GM23248 (cell line): Measurements from ENCODE around the gene UBE2D1. TPM values are rescaled to one million over a fixed set of nuclear protein-coding genes. Genes with fewer than 3 reads are reported as not detected.
"Not testable (repeated sequence)": the region's sequence is repeated elsewhere in the genome, so short reads cannot be mapped to it uniquely, and the experiment has no call there.

Experiments
- DNase-seq: peaks from one replicate; pipeline ENCODE4 v3.0.0-alpha.2; 2015
- H2AFZ ChIP-seq: fragments of 200-600 bp; sonication (generic); 2 replicates; pipeline ENCODE4 v1.6.1; 2016; ENCODE audit warnings: antibody characterized with exemption
- H3F3A ChIP-seq: fragments of 200-600 bp; sonication (generic); 2 replicates; pipeline ENCODE4 v1.6.1; 2016; ENCODE audit warnings: mild to moderate bottlenecking, antibody characterized with exemption, mixed run types; ENCODE audit not compliant: insufficient read depth
- H3K27ac ChIP-seq: fragments of 200-600 bp; sonication (generic); 2 replicates; pipeline ENCODE4 v1.5.1; 2016; ENCODE audit warnings: mild to moderate bottlenecking
- H3K27me3 ChIP-seq: fragments of 200-600 bp; sonication (generic); replicated peaks from 2 replicates; pipeline ENCODE4 v1.6.1; 2016; ENCODE audit warnings: mild to moderate bottlenecking; ENCODE audit not compliant: insufficient read depth
- H3K36me3 ChIP-seq: fragments of 200-600 bp; sonication (generic); 2 replicates; pipeline ENCODE4 v1.6.1; 2016; ENCODE audit warnings: low read depth, mild to moderate bottlenecking
- H3K4me1 ChIP-seq: fragments of 200-600 bp; sonication (generic); 2 replicates; pipeline ENCODE4 v1.6.1; 2016; ENCODE audit warnings: mild to moderate bottlenecking; ENCODE audit not compliant: insufficient read depth
- H3K4me2 ChIP-seq: fragments of 200-600 bp; sonication (generic); one replicate; pipeline ENCODE4 v1.6.1; 2016; ENCODE audit warnings: mild to moderate bottlenecking; ENCODE audit not compliant: unreplicated experiment
- H3K4me3 ChIP-seq: fragments of 200-600 bp; sonication (generic); 2 replicates; pipeline ENCODE4 v1.5.1; 2016; ENCODE audit warnings: mild to moderate bottlenecking
- H3K79me2 ChIP-seq: fragments of 200-600 bp; sonication (generic); 2 replicates; pipeline ENCODE4 v1.6.1; 2016; ENCODE audit warnings: mild to moderate bottlenecking; ENCODE audit not compliant: insufficient read depth
- H3K9ac ChIP-seq: fragments of 200-600 bp; sonication (generic); 2 replicates; pipeline ENCODE4 v1.6.1; 2016; ENCODE audit warnings: mild to moderate bottlenecking
- H3K9me2 ChIP-seq: fragments of 200-600 bp; sonication (generic); 2 replicates; pipeline ENCODE4 v1.6.1; 2016; ENCODE audit warnings: mixed run types, mild to moderate bottlenecking, moderate library complexity; ENCODE audit not compliant: insufficient read depth
- H3K9me3 ChIP-seq: fragments of 200-600 bp; sonication (generic); one replicate; pipeline ENCODE4 v1.6.1; 2017; ENCODE audit warnings: low read depth
- H4K20me1 ChIP-seq: fragments of 200-600 bp; sonication (generic); 2 replicates; pipeline ENCODE4 v1.6.0; 2016; ENCODE audit not compliant: insufficient read depth
- EZH2 ChIP-seq: fragments of 200-600 bp; sonication (generic); IDR thresholded peaks from 2 replicates; pipeline ENCODE4 v1.6.1; 2018; ENCODE audit warnings: antibody characterized with exemption, mild to moderate bottlenecking; ENCODE audit not compliant: insufficient read depth, poor library complexity, severe bottlenecking
- EZH2phosphoT487 ChIP-seq: fragments of 200-600 bp; sonication (generic); IDR thresholded peaks from 2 replicates; pipeline ENCODE4 v1.6.1; 2018; ENCODE audit warnings: antibody characterized with exemption, moderate library complexity, mild to moderate bottlenecking, low read depth; ENCODE audit not compliant: insufficient read depth
- WGBS, 2 experiments: methylation state at CpG; one replicate each; pipeline ENCODE4 v1.1.6; 2015 to 2017; ENCODE audit warnings: low lambda C conversion rate in 2 of 2, low coverage in 1 of 2; ENCODE audit errors: missing lambda C conversion rate in 2 of 2; 5-methylcytosine and 5-hydroxymethylcytosine counted together
- in situ Hi-C: fragments of 300-500 bp; cut with MboI; formaldehyde crosslinking; loops from 2 replicates; pipeline ENCODE4 v1.15.0; 2020
- polyA plus RNA-seq: library from polyadenylated mRNA; unstranded; fragments of >200 nt; fragmentation: Nextera tagmentation; extraction: Ambion mirVana; gene quantifications from 2 replicates; pipeline ENCODE4 v1.2.1, GENCODE V29; 2016
- total RNA-seq: library from RNA; depleted of rRNA; stranded (reverse); fragments of >200 nt; shearing (Covaris generic); gene quantifications from 2 replicates; pipeline ENCODE4 v1.2.3, GENCODE V29; 2014; rRNA removed

Gene UBE2D1
- total and polyA plus RNA-seq, 2 experiments from 2014 or later: 17.7 to 31.9 TPM

DNA sequence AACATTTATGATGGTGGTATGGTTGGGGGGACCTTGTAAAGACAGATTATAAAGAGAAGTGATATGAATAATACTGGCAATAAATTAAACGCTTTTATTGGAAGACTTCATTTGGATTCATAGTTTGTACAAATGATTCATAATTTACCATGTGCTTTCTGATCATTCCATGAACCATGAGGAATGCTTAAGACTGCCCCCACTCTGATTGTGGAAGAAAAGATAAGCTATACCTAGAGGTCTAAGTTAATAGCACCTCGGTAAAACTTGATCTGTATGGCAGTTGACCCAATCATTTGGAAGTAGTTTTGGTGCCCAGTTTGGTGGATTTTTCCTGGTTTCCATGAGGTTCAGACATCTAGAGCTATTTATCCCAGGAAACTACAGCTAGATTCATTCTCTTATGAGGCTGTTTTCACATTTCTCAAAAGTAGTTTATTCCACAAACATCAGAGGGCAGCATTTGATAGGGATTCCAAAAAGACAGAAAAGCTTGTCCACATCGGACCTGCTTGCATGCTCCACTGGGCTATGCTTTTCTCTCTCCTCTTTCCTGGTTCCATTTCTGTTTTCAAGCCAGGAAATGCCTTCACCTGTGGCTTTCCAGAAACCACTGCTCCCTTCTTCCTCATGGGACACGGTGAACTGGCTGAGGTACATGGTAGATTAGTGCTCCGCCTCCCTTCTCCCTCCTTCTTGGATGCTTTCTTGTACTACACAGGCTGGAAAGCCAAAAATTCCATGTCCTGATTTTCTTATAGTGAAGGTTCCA, 79.7 kb downstream of the UBE2D1 start:
- in situ Hi-C loops: loop anchor here (10.0 to 25.0 kb wide), 5 partner anchors 110 to 1198 kb away; no protein-coding TSS in a partner anchor
- H3K9me3 ChIP-seq: no peaks in the 10 kb centered on the region
- no peaks in the 10 kb centered on the region for H3K9me2 ChIP-seq
- TF ChIP-seq EZH2phosphoT487 (no peak), EZH2 (no peak)
- H3K27me3 ChIP-seq: no peaks in the 10 kb centered on the region
- H3F3A ChIP-seq: peaks cover 13% of the 10 kb centered on the region; the same call in 1 of the 2 replicates
- H3K36me3 ChIP-seq: no peaks in the 10 kb centered on the region
- no peaks in the 10 kb centered on the region for H4K20me1 ChIP-seq
- WGBS, 2 experiments: 5 to 8% methylated on average over 5 of the region's 5 CpGs
- H3K9ac ChIP-seq: peak overlapping the region; percentile 17; the same call in 1 of the 2 replicates
- peak overlapping the region; percentile 27; the same call in 1 of the 2 replicates for H3K4me3 ChIP-seq
- H3K4me2 ChIP-seq: peak overlapping the region; percentile 72
- peak; percentile 86 for DNase-seq
- H2AFZ ChIP-seq: peak overlapping the region; percentile 63
- H3K27ac ChIP-seq: no peak overlapping the region
- H3K79me2 ChIP-seq: no peaks in the 10 kb centered on the region
- peaks cover 21% of the 10 kb centered on the region for H3K4me1 ChIP-seq

DNA sequence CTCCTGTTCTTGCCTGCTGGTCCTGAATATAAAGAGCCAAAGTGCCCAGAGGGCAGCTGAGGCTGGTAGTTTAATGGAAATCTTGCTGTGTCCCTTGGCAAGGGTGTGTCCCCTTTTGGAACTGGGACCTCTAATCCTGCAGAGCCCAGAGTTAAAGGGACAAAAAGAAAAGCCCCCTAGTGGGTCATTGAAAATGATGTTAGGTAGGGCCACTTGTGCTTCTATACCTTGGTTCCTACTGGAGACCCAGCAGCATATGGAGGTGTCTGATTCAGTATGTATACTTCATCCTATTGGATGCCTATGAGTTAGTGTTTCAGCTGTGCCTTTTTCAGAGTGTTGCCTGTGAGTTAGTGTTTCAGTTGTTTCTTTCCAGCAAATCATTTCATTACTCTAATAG, 81.0 kb downstream of the UBE2D1 start:
- Histone ChIP-seq H3K27ac (no peak overlapping the region), H3K36me3 (no peaks in the 10 kb centered on the region), H2AFZ (no peak overlapping the region), H3K4me1 (peaks cover 21% of the 10 kb centered on the region), H3K4me3 (no peak overlapping the region), H3K79me2 (no peaks in the 10 kb centered on the region), H3F3A (peaks cover 13% of the 10 kb centered on the region; the same call in 1 of the 2 replicates), H3K27me3 (no peaks in the 10 kb centered on the region), H3K9me2 (no peaks in the 10 kb centered on the region), H3K4me2 (no peak overlapping the region), H4K20me1 (no peaks in the 10 kb centered on the region), H3K9me3 (no peaks in the 10 kb centered on the region), H3K9ac (no peak overlapping the region)
- no peak for TF ChIP-seq EZH2
- TF ChIP-seq EZH2phosphoT487: no peak
- in situ Hi-C loops: loop anchor here (10.0 to 25.0 kb wide), 5 partner anchors 109 to 1197 kb away; no protein-coding TSS in a partner anchor
- DNase-seq: no peak

DNA sequence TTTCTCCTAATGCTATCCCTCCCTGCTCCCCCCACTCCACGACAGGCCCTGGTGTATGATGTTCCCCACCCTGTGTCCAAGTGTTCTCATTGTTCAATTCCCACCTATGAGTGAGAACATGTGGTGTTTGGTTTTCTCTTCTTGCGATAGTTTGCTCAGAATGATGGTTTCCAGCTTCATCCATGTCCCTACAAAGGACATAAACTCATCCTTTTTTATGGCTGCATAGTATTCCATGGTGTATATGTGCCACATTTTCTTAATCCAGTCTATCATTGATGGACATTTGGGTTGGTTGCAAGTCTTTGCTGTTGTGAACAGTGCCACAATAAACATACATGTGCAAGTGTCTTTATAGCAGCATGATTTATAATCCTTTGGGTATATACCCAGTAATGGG, 83.1 kb downstream of the UBE2D1 start:
- H3K36me3 ChIP-seq, H4K20me1 ChIP-seq, H2AFZ ChIP-seq, H3K27me3 ChIP-seq, H3K79me2 ChIP-seq, H3K9ac ChIP-seq, DNase-seq, H3K4me2 ChIP-seq, H3K9me2 ChIP-seq, H3F3A ChIP-seq, H3K27ac ChIP-seq, H3K4me3 ChIP-seq, H3K9me3 ChIP-seq: not testable (repeated sequence)
- in situ Hi-C loops: loop anchor here (10.0 to 25.0 kb wide), 5 partner anchors 107 to 1194 kb away; no protein-coding TSS in a partner anchor
- WGBS, 2 experiments: 84 to 97% methylated on average over 2 of the region's 2 CpGs
- H3K4me1 ChIP-seq: peaks cover 14% of the 10 kb centered on the region

Other genes with a start within 250 kb of the UBE2D1 start
- 6.6 and 7.0 TPM in 2 replicates for gene IPMK, start 67.1 kb upstream of the UBE2D1 start, total RNA-seq
- gene IPMK, start 67.1 kb upstream of the UBE2D1 start, polyA plus RNA-seq: 3.0 and 3.6 TPM in 2 replicates
- gene CISD1, start 65.8 kb upstream of the UBE2D1 start, total RNA-seq: 9.0 and 40.4 TPM in 2 replicates
- gene CISD1, start 65.8 kb upstream of the UBE2D1 start, polyA plus RNA-seq: 97.6 and 99.7 TPM in 2 replicates
- 12.5 and 20.0 TPM in 2 replicates for gene TFAM, start 50.4 kb downstream of the UBE2D1 start, total RNA-seq
- gene TFAM, start 50.4 kb downstream of the UBE2D1 start, polyA plus RNA-seq: 17.8 and 20.6 TPM in 2 replicates
- 80.5 and 86.8 TPM in 2 replicates for gene BICC1, start 177.9 kb downstream of the UBE2D1 start, total RNA-seq
- 95.8 and 97.0 TPM in 2 replicates for gene BICC1, start 177.9 kb downstream of the UBE2D1 start, polyA plus RNA-seq